NT2/D1 (cell line): ENCODE data around the gene MINDY1.

ENCODE experiments used
- SUZ12 ChIP-seq: IDR thresholded peaks from 2 replicates; pipeline ENCODE4 v1.6.1; 2011; ENCODE audit not compliant: insufficient read length, insufficient read depth; ENCODE audit errors: extremely low read depth
- YY1 ChIP-seq: IDR thresholded peaks from 2 replicates; pipeline ENCODE4 v1.6.1; 2011; ENCODE audit not compliant: insufficient read length, insufficient read depth
- ZNF274 ChIP-seq: IDR thresholded peaks from 2 replicates; pipeline ENCODE4 v1.6.1; 2011; ENCODE audit warnings: mild to moderate bottlenecking, low read depth, low read length

- TF ChIP-seq SUZ12, result no peak
- TF ChIP-seq YY1, result no peak
- no peak for TF ChIP-seq ZNF274
Measured at GRCh38 chr1:150954708-150955107, 52.0 kb downstream of the MINDY1 start.
